H9 (cell line): Measurements from ENCODE around the gene VSIR. TPM values are rescaled to one million over a fixed set of nuclear protein-coding genes. Genes with fewer than 3 reads are reported as not detected.

ENCODE experiments used
- DNase-seq: peaks from one replicate; pipeline ENCODE4 v3.0.0-alpha.2; 2017
- H2AFZ ChIP-seq: one replicate; pipeline ENCODE4 v1.6.1; 2013; ENCODE audit warnings: mild to moderate bottlenecking, low read length, control low read depth, moderate library complexity
- H2AK5ac ChIP-seq: 2 replicates; pipeline ENCODE4 v1.6.1; 2013; ENCODE audit warnings: low read length, control low read depth, mixed read lengths; ENCODE audit not compliant: insufficient read length
- H2BK120ac ChIP-seq: one replicate; pipeline ENCODE4 v1.6.1; 2013; ENCODE audit warnings: low read depth, mild to moderate bottlenecking, low read length, control low read depth, inconsistent platforms; ENCODE audit not compliant: poor library complexity, severe bottlenecking
- H2BK12ac ChIP-seq: 2 replicates; pipeline ENCODE4 v1.6.1; 2013; ENCODE audit warnings: low read length, control low read depth, mixed read lengths, low read depth; ENCODE audit not compliant: insufficient read length
- H2BK15ac ChIP-seq: 2 replicates; pipeline ENCODE4 v1.6.1; 2013; ENCODE audit warnings: low read depth, low read length, control low read depth
- H2BK20ac ChIP-seq: one replicate; pipeline ENCODE4 v1.6.1; 2013; ENCODE audit warnings: low read depth, mild to moderate bottlenecking, low read length, control low read depth, inconsistent platforms; ENCODE audit not compliant: poor library complexity, severe bottlenecking
- H2BK5ac ChIP-seq: 2 replicates; pipeline ENCODE4 v1.6.1; 2013; ENCODE audit warnings: low read length, control low read depth, mixed read lengths; ENCODE audit not compliant: insufficient read length
- H3K14ac ChIP-seq: 2 replicates; pipeline ENCODE4 v1.6.1; 2013; ENCODE audit warnings: low read length, control low read depth; ENCODE audit not compliant: insufficient read depth
- H3K18ac ChIP-seq: 2 replicates; pipeline ENCODE4 v1.6.1; 2013; ENCODE audit warnings: low read depth, mild to moderate bottlenecking, mixed read lengths, low read length, control low read depth; ENCODE audit not compliant: insufficient read length
- H3K23ac ChIP-seq: 2 replicates; pipeline ENCODE4 v1.6.1; 2013; ENCODE audit warnings: low read length, control low read depth, mixed read lengths, low read depth; ENCODE audit not compliant: insufficient read length
- H3K23me2 ChIP-seq: 2 replicates; pipeline ENCODE4 v1.6.1; 2013; ENCODE audit warnings: low read depth, mild to moderate bottlenecking, mixed read lengths, low read length, control low read depth; ENCODE audit not compliant: insufficient read length, poor library complexity, severe bottlenecking
- H3K27ac ChIP-seq: 2 replicates; pipeline ENCODE4 v1.5.1; 2013; ENCODE audit warnings: low read length, control low read depth, mixed read lengths, low read depth; ENCODE audit not compliant: insufficient read length
- H3K27me3 ChIP-seq: 2 replicates; pipeline ENCODE4 v1.6.1; 2013; ENCODE audit warnings: low read length, control low read depth, inconsistent platforms; ENCODE audit not compliant: insufficient read depth
- H3K4ac ChIP-seq: 2 replicates; pipeline ENCODE4 v1.6.1; 2013; ENCODE audit warnings: low read depth, mild to moderate bottlenecking, control low read depth, inconsistent platforms, low read length, moderate library complexity
- H3K4me1 ChIP-seq: 2 replicates; pipeline ENCODE4 v1.6.1; 2013; ENCODE audit warnings: low read length, control low read depth, inconsistent platforms; ENCODE audit not compliant: insufficient read depth
- H3K4me2 ChIP-seq: 2 replicates; pipeline ENCODE4 v1.6.1; 2013; ENCODE audit warnings: low read length, control low read depth, mixed read lengths; ENCODE audit not compliant: insufficient read length, insufficient read depth
- H3K56ac ChIP-seq: 2 replicates; pipeline ENCODE4 v1.6.1; 2013; ENCODE audit warnings: low read depth, mild to moderate bottlenecking, mixed read lengths, low read length, control low read depth; ENCODE audit not compliant: insufficient read length
- H3K79me1 ChIP-seq: 2 replicates; pipeline ENCODE4 v1.6.1; 2013; ENCODE audit warnings: low read depth, mild to moderate bottlenecking, moderate library complexity, low read length, control low read depth, inconsistent platforms; ENCODE audit not compliant: insufficient read depth, poor library complexity, severe bottlenecking
- H3K79me2 ChIP-seq: 2 replicates; pipeline ENCODE4 v1.6.1; 2013; ENCODE audit warnings: low read length, control low read depth, inconsistent platforms; ENCODE audit not compliant: insufficient read depth
- H3K9ac ChIP-seq: 2 replicates; pipeline ENCODE4 v1.6.1; 2013; ENCODE audit warnings: low read length, control low read depth, mixed read lengths; ENCODE audit not compliant: insufficient read length; ENCODE audit errors: extremely low read depth
- H3K9me3 ChIP-seq: one replicate; pipeline ENCODE4 v1.6.1; 2013; ENCODE audit warnings: low read depth, low read length, inconsistent platforms; ENCODE audit not compliant: control insufficient read depth
- H3T11ph ChIP-seq: one replicate; pipeline ENCODE4 v1.6.1; 2013; ENCODE audit warnings: mild to moderate bottlenecking, low read length, control low read depth, inconsistent platforms
- H4K20me1 ChIP-seq: one replicate; pipeline ENCODE4 v1.6.1; 2013; ENCODE audit not compliant: control insufficient read depth, insufficient read length, insufficient read depth
- H4K5ac ChIP-seq: 2 replicates; pipeline ENCODE4 v1.6.1; 2013; ENCODE audit warnings: low read depth, mild to moderate bottlenecking, mixed read lengths, low read length, control low read depth; ENCODE audit not compliant: insufficient read length
- H4K8ac ChIP-seq: replicated peaks from 2 replicates; pipeline ENCODE4 v1.6.1; 2013; ENCODE audit warnings: low read length, control low read depth, mixed read lengths, low read depth; ENCODE audit not compliant: insufficient read length
- H4K91ac ChIP-seq: 2 replicates; pipeline ENCODE4 v1.6.1; 2013; ENCODE audit warnings: low read depth, mild to moderate bottlenecking, moderate library complexity, mixed read lengths, low read length, control low read depth; ENCODE audit not compliant: insufficient read length
- H3K27ac Mint-ChIP-seq, 3 experiments: 2 replicates in 2 of 3; 3 replicates in 1 of 3; pipeline ENCODE4 v1.8.0; 2020 to 2021; ENCODE audit warnings: mixed read lengths in 3 of 3, mild to moderate bottlenecking in 1 of 3, moderate library complexity in 1 of 3
- H3K27me3 Mint-ChIP-seq: 2 replicates; pipeline ENCODE4 v1.8.0; 2021; ENCODE audit warnings: low read depth, mild to moderate bottlenecking, moderate library complexity, mixed read lengths
- H3K36me3 Mint-ChIP-seq, 3 experiments: 2 replicates in 2 of 3; 3 replicates in 1 of 3; pipeline ENCODE4 v1.8.0; 2020 to 2021; ENCODE audit warnings: low read depth in 3 of 3, mixed read lengths in 3 of 3; ENCODE audit not compliant: insufficient read depth in 1 of 3
- H3K4me1 Mint-ChIP-seq, 2 experiments: 2 replicates each; pipeline ENCODE4 v1.8.0; 2020; ENCODE audit warnings: mixed read lengths in 2 of 2
- H3K4me3 Mint-ChIP-seq, 2 experiments: 2 replicates in 1 of 2; 3 replicates in 1 of 2; pipeline ENCODE4 v1.8.0; 2020 to 2021; ENCODE audit warnings: mild to moderate bottlenecking in 2 of 2, mixed read lengths in 2 of 2, moderate library complexity in 1 of 2
- H3K9me3 Mint-ChIP-seq, 2 experiments: 2 replicates in 1 of 2; 3 replicates in 1 of 2; pipeline ENCODE4 v1.8.0; 2020; ENCODE audit warnings: mild to moderate bottlenecking in 2 of 2, mixed read lengths in 2 of 2, moderate library complexity in 1 of 2
- CTCF ChIP-seq: fragments of 200-600 bp; sonication (generic); conservative IDR thresholded peaks from 3 replicates; pipeline ENCODE4 v1.8.0; 2021; ENCODE audit warnings: antibody characterized with exemption, mild to moderate bottlenecking
- WGBS: extraction: QIAGEN DNeasy Blood & Tissue Kit; methylation state at CpG from one replicate; pipeline ENCODE4 v1.1.7; 2013; ENCODE audit warnings: missing lambda C conversion rate, low lambda C conversion rate, mixed read lengths; ENCODE audit not compliant: insufficient read length; ENCODE audit errors: extremely low coverage; 5-methylcytosine and 5-hydroxymethylcytosine counted together
- total RNA-seq: library from RNA; stranded (reverse); gene quantifications from 2 replicates; pipeline ENCODE4 v1.2.1, GENCODE V29; 2021

VSIR gene
- total RNA-seq, 1 experiment from 2014 or later = 0.11 TPM

GRCh38 chr10:71748671-71749191, 24.6 kb downstream of the VSIR start:
- Mint-ChIP-seq H3K4me3 (no peak overlapping the region), H3K27ac (no peak overlapping the region), H3K27me3 (peaks cover 2% of the 10 kb centered on the region), H3K36me3 (no peaks in the 10 kb centered on the region), H3K9me3 (no peaks in the 10 kb centered on the region; a peak in 2 of 5 replicates), H3K4me1 (peaks cover 17 to 38% of the 10 kb centered on the region in 2 experiments)
- no peaks in the 10 kb centered on the region for H4K20me1 ChIP-seq
- no peak overlapping the region for H2BK120ac ChIP-seq
- no peak overlapping the region for H3K4ac ChIP-seq
- H3K79me1 ChIP-seq = no peaks in the 10 kb centered on the region
- H3K14ac ChIP-seq = 0 out of 2 replicates have a peak overlapping the region, but pooled peaks have one; percentile 1
- H2BK12ac ChIP-seq = no peak overlapping the region
- H4K91ac ChIP-seq = no peak overlapping the region
- no peak overlapping the region for H3K56ac ChIP-seq
- TF ChIP-seq CTCF = no peak
- H4K8ac ChIP-seq = no peak overlapping the region
- no peak overlapping the region for H2BK15ac ChIP-seq
- no peak overlapping the region for H4K5ac ChIP-seq
- no peaks in the 10 kb centered on the region for H3K4me1 ChIP-seq
- no peak overlapping the region for H2AK5ac ChIP-seq
- H3K4me2 ChIP-seq = no peak overlapping the region
- no peak overlapping the region for H3K9ac ChIP-seq
- H3K27me3 ChIP-seq = no peaks in the 10 kb centered on the region
- no peak overlapping the region for H3T11ph ChIP-seq
- H3K18ac ChIP-seq = no peak overlapping the region
- H2BK5ac ChIP-seq = no peak overlapping the region
- no CpG with 5 or more reads among the region's 15 CpGs for WGBS
- H3K27ac ChIP-seq = no peak overlapping the region
- H2BK20ac ChIP-seq = no peak overlapping the region
- no peaks in the 10 kb centered on the region for H3K79me2 ChIP-seq
- no peak overlapping the region for H3K23ac ChIP-seq
- H3K9me3 ChIP-seq = no peaks in the 10 kb centered on the region
- no peak overlapping the region for H2AFZ ChIP-seq
- H3K23me2 ChIP-seq = no peaks in the 10 kb centered on the region
- DNase-seq = peak; percentile 57
